ENCODE data around the gene LAMA5. TPM values are rescaled to one million over a fixed set of nuclear protein-coding genes. Genes with fewer than 3 reads are reported as not detected.

Gene LAMA5
- polyA plus RNA-seq, 3 donors, result 0.05 TPM; not detected in 2

DNA sequence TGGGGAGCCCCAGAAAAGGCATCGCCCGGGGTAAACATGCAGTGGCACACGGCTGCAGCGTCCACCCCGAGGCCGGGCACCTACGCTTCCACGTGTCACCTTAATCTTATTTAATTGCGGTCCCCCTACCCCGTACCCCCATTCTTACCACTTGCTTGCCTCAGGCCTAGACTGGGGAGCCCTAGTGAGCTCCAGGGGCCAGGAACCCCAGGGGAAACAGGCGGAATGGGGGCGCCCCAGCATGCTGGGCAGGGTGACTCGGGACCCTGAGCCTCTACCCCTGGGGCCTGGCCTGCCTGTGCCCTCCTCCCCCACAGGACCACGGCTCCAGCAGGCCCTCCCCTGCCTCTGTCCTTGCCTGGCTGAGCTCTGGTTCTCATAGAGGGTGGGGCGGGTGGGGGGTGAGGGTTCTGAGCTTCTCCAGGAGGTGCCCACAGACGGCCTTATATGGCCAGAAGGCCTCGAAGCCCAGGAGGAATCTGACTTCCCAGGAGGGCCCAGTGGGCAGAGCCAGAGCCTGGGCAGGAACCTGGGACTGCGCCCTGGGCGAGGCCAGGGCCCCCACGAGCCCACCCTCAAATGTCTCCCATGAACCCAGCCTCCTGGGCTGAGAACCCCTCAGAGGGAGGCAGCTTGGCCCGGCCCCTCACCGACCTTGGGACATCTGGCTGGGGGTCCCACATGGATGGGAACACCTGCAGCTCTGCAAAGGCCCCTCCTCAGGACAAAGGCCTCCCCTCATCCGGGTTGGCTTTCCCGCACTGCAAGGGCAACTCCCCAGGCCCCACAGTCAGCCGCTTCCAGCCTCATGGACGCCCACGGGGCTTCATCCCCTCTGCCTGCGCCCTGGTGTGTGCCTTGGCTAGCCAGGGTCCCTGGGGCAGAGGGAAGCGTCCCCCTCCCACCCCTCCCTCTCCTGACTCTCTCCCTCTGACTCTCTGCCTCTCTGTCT is 5.2 kb upstream of the LAMA5 start:
- Histone ChIP-seq H3K36me3 (replicated peaks in 1 of 2; ENCODE audit: control insufficient read depth in 1 of 2, insufficient read depth in 2 of 2, low read length in 2 of 2) (no peaks in the 10 kb centered on the region), H3K79me2 (ENCODE audit: insufficient read depth, low read length) (no peaks in the 10 kb centered on the region), H3K27ac (ENCODE audit: low read depth in 1 of 2, low read length in 2 of 2) (no peak overlapping the region), H3K27me3 (ENCODE audit: control insufficient read depth in 2 of 2, insufficient read depth in 2 of 2, low read length in 2 of 2) (peaks cover 13 to 39% of the 10 kb centered on the region in 2 donors), H3K4me1 (ENCODE audit: control insufficient read depth in 1 of 2, insufficient read depth in 2 of 2, low read length in 2 of 2) (peaks cover 9 to 12% of the 10 kb centered on the region in 2 donors), H3K9me3 (replicated peaks in 1 of 2; ENCODE audit: control insufficient read depth in 1 of 2, insufficient read depth in 1 of 2, low read length in 2 of 2) (peaks cover 0 to 3% of the 10 kb centered on the region in 2 donors), H3K9ac (ENCODE audit: insufficient read depth, low read length, poor library complexity, severe bottlenecking) (no peak overlapping the region), H3K4me3 (replicated peaks in 1 of 3; ENCODE audit: low read depth in 2 of 3, low read length in 3 of 3) (no peak overlapping the region), H2AFZ (ENCODE audit: insufficient read depth, low read depth, low read length, poor library complexity, severe bottlenecking) (no peak overlapping the region), H3K4me2 (replicated peaks; ENCODE audit: extremely low read depth, low read length, poor library complexity, severe bottlenecking) (no peak overlapping the region), H4K20me1 (ENCODE audit: insufficient read depth, low read length) (no peaks in the 10 kb centered on the region)
- no peak for DNase-seq
- no peak overlapping the region for H3K4me3 Mint-ChIP-seq
- no peaks in the 10 kb centered on the region for H3K36me3 Mint-ChIP-seq
- intact Hi-C loops (cut with micrococcal nuclease), result no loop called here
- H3K9me3 Mint-ChIP-seq, result peaks cover 0 to 13% (median 2%) of the 10 kb centered on the region in 7 donors
- no peak overlapping the region for H3K27ac Mint-ChIP-seq
- TF ChIP-seq CTCF (IDR thresholded peaks at IDR 0.05), result no peak
- H3K4me1 Mint-ChIP-seq, result peaks cover 11% of the 10 kb centered on the region
- peaks cover 23 to 50% (median 36%) of the 10 kb centered on the region in 3 donors for H3K27me3 Mint-ChIP-seq (ENCODE audit: low read depth in 3 of 3)
- WGBS (ENCODE audit: insufficient coverage), result 77% methylated on average over 19 of the region's 29 CpGs

- intact Hi-C loops (cut with micrococcal nuclease), result no loop called here
- no CpG with 5 or more reads among the region's 8 CpGs for WGBS (ENCODE audit: insufficient coverage)
Observed at GRCh38 chr20:62371588-62372041, 4.5 kb upstream of the LAMA5 start.

More at GRCh38 chr20:62371588-62372041, 4.5 kb upstream of the LAMA5 start:
- H3K9me3 ChIP-seq (replicated peaks in 1 of 2; ENCODE audit: control insufficient read depth in 1 of 2, insufficient read depth in 1 of 2, low read length in 2 of 2), result peaks cover 0 to 3% of the 10 kb centered on the region in 2 donors
- peaks cover 23 to 55% (median 36%) of the 10 kb centered on the region in 3 donors for H3K27me3 Mint-ChIP-seq (ENCODE audit: low read depth in 3 of 3)
- no peak overlapping the region for H2AFZ ChIP-seq (ENCODE audit: insufficient read depth, low read depth, low read length, poor library complexity, severe bottlenecking)
- no peak overlapping the region for H3K4me3 ChIP-seq (replicated peaks in 1 of 3; ENCODE audit: low read depth in 2 of 3, low read length in 3 of 3)
- peaks cover 11% of the 10 kb centered on the region for H3K4me1 Mint-ChIP-seq
- peaks cover 0 to 12% (median 2%) of the 10 kb centered on the region in 7 donors for H3K9me3 Mint-ChIP-seq
- no peak overlapping the region for H3K4me3 Mint-ChIP-seq
- peaks cover 15 to 40% of the 10 kb centered on the region in 2 donors for H3K27me3 ChIP-seq (ENCODE audit: control insufficient read depth in 2 of 2, insufficient read depth in 2 of 2, low read length in 2 of 2)
- TF ChIP-seq CTCF (IDR thresholded peaks at IDR 0.05), result no peak
- no peak for DNase-seq
- H3K27ac Mint-ChIP-seq, result no peak overlapping the region
- no peaks in the 10 kb centered on the region for H3K36me3 Mint-ChIP-seq
- H3K4me1 ChIP-seq (ENCODE audit: control insufficient read depth in 1 of 2, insufficient read depth in 2 of 2, low read length in 2 of 2), result peaks cover 10 to 17% of the 10 kb centered on the region in 2 donors
- H3K79me2 ChIP-seq (ENCODE audit: insufficient read depth, low read length), result no peaks in the 10 kb centered on the region
- H3K27ac ChIP-seq (ENCODE audit: low read depth in 1 of 2, low read length in 2 of 2), result no peak overlapping the region
- H4K20me1 ChIP-seq (ENCODE audit: insufficient read depth, low read length), result no peaks in the 10 kb centered on the region
- H3K9ac ChIP-seq (ENCODE audit: insufficient read depth, low read length, poor library complexity, severe bottlenecking), result no peak overlapping the region
- H3K36me3 ChIP-seq (replicated peaks in 1 of 2; ENCODE audit: control insufficient read depth in 1 of 2, insufficient read depth in 2 of 2, low read length in 2 of 2), result no peaks in the 10 kb centered on the region
- no peak overlapping the region for H3K4me2 ChIP-seq (replicated peaks; ENCODE audit: extremely low read depth, low read length, poor library complexity, severe bottlenecking)
